Measurements from ENCODE around the gene RIMS4.

RIMS4 gene

GRCh38 chr20:44817143-44817910 lies 7.0 kb upstream of the RIMS4 start:
- no peak overlapping the region for H3K9ac ChIP-seq (ENCODE audit: low read depth, low read length)
- no peaks in the 10 kb centered on the region for H3K36me3 ChIP-seq (ENCODE audit: insufficient read depth, low read length)
- ATAC-seq (ENCODE audit: insufficient read depth, low read depth), result no peak
- H3K9me3 ChIP-seq (ENCODE audit: insufficient read depth, low read length, severe bottlenecking), result no peaks in the 10 kb centered on the region
- H3K4me2 ChIP-seq (ENCODE audit: insufficient read depth, low read length), result no peak overlapping the region
- H2AFZ ChIP-seq (ENCODE audit: low read depth, low read length), result no peak overlapping the region
- TF ChIP-seq, protein P1, sequence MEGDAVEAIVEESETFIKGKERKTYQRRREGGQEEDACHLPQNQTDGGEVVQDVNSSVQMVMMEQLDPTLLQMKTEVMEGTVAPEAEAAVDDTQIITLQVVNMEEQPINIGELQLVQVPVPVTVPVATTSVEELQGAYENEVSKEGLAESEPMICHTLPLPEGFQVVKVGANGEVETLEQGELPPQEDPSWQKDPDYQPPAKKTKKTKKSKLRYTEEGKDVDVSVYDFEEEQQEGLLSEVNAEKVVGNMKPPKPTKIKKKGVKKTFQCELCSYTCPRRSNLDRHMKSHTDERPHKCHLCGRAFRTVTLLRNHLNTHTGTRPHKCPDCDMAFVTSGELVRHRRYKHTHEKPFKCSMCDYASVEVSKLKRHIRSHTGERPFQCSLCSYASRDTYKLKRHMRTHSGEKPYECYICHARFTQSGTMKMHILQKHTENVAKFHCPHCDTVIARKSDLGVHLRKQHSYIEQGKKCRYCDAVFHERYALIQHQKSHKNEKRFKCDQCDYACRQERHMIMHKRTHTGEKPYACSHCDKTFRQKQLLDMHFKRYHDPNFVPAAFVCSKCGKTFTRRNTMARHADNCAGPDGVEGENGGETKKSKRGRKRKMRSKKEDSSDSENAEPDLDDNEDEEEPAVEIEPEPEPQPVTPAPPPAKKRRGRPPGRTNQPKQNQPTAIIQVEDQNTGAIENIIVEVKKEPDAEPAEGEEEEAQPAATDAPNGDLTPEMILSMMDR (IDR thresholded peaks at IDR 0.05; ENCODE audit: borderline replicate concordance, extremely low read depth, low read length, poor library complexity, severe bottlenecking), result no peak
- no peak for TF ChIP-seq EZH2 (IDR thresholded peaks at IDR 0.05; ENCODE audit: borderline replicate concordance, low read depth, low read length, severe bottlenecking)
- no peaks in the 10 kb centered on the region; the same call in 1 of the 2 replicates for H4K20me1 ChIP-seq (ENCODE audit: insufficient read depth, low read length)
- H3K27ac ChIP-seq (ENCODE audit: low read length), result no peak overlapping the region
- peaks cover 35% of the 10 kb centered on the region for H3K27me3 ChIP-seq (ENCODE audit: insufficient read depth, low read length, poor library complexity)
- H3K79me2 ChIP-seq (ENCODE audit: insufficient read depth, low read length), result no peaks in the 10 kb centered on the region
- H3K4me1 ChIP-seq (ENCODE audit: insufficient read depth, low read length), result no peaks in the 10 kb centered on the region
- no peak overlapping the region for H3K4me3 ChIP-seq (ENCODE audit: low read depth in 1 of 2, low read length in 2 of 2)
- no peak for DNase-seq

DNA sequence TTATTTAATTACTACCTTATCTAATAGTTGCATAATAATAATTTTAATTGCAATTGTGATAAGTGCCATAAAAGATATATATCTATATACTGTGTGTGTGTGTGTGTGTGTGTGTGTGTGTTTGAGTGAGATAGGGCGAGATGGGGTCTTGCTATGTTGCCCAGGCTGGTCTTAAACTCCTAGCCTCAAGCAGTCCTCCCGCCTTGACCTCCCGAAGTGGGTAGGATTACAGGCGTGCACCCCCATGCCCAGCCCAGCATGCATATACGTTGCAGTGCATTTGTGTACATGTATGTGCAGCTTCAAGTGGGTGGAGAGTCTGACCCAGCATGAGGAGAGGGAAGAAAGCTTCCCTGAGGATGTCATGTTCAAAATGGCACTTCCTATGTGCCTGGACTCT lies 4.6 kb upstream of the RIMS4 start:
- H3K79me2 ChIP-seq (ENCODE audit: insufficient read depth, low read length), result no peaks in the 10 kb centered on the region
- no peak for DNase-seq
- no peak overlapping the region for H3K9ac ChIP-seq (ENCODE audit: low read depth, low read length)
- TF ChIP-seq, protein P1 (IDR thresholded peaks at IDR 0.05; ENCODE audit: borderline replicate concordance, extremely low read depth, low read length, poor library complexity, severe bottlenecking), result no peak
- no peak for TF ChIP-seq EZH2 (IDR thresholded peaks at IDR 0.05; ENCODE audit: borderline replicate concordance, low read depth, low read length, severe bottlenecking)
- H3K9me3 ChIP-seq (ENCODE audit: insufficient read depth, low read length, severe bottlenecking), result no peaks in the 10 kb centered on the region
- H3K27ac ChIP-seq (ENCODE audit: low read length), result no peak overlapping the region
- H4K20me1 ChIP-seq (ENCODE audit: insufficient read depth, low read length), result no peaks in the 10 kb centered on the region; the same call in 1 of the 2 replicates
- H3K4me2 ChIP-seq (ENCODE audit: insufficient read depth, low read length), result no peak overlapping the region
- no peak for ATAC-seq (ENCODE audit: insufficient read depth, low read depth)
- no peaks in the 10 kb centered on the region for H3K4me1 ChIP-seq (ENCODE audit: insufficient read depth, low read length)
- no peak overlapping the region for H3K4me3 ChIP-seq (ENCODE audit: low read depth in 1 of 2, low read length in 2 of 2)
- H3K27me3 ChIP-seq (ENCODE audit: insufficient read depth, low read length, poor library complexity), result peaks cover 35% of the 10 kb centered on the region
- no peak overlapping the region for H2AFZ ChIP-seq (ENCODE audit: low read depth, low read length)
- no peaks in the 10 kb centered on the region for H3K36me3 ChIP-seq (ENCODE audit: insufficient read depth, low read length)

DNA sequence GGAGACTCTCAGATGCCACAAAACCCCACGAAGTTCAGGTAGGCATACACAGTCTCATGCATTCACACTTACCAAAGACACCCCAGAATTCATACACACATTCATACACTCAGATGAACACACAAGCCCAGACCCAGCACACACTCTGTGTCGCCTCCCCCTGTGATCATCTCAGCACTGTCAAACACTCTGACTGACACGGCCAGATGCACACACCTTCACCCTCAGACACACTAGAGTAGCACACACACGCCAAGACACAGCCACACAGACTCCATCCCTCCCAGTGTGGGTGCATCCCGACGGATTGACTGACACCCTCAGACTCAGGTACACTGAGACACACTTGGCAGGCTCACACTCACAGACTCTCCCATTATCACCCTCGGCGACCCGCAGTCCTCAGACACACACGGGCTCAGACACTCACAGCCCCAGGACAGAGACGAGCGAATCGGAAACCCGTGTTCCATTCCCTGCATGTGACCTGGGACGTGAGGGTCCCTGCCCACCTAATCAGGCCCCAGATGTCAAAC lies 872 bp upstream of the RIMS4 start:
- H3K36me3 ChIP-seq (ENCODE audit: insufficient read depth, low read length), result no peaks in the 10 kb centered on the region
- H3K4me2 ChIP-seq (ENCODE audit: insufficient read depth, low read length), result no peak overlapping the region
- no peak overlapping the region for H3K4me3 ChIP-seq (ENCODE audit: low read depth in 1 of 2, low read length in 2 of 2)
- peaks cover 14% of the 10 kb centered on the region for H3K27me3 ChIP-seq (ENCODE audit: insufficient read depth, low read length, poor library complexity)
- TF ChIP-seq EZH2 (IDR thresholded peaks at IDR 0.05; ENCODE audit: borderline replicate concordance, low read depth, low read length, severe bottlenecking), result no peak
- TF ChIP-seq, protein P1 (IDR thresholded peaks at IDR 0.05; ENCODE audit: borderline replicate concordance, extremely low read depth, low read length, poor library complexity, severe bottlenecking), result no peak
- H3K4me1 ChIP-seq (ENCODE audit: insufficient read depth, low read length), result no peaks in the 10 kb centered on the region
- no peak overlapping the region for H3K9ac ChIP-seq (ENCODE audit: low read depth, low read length)
- ATAC-seq (ENCODE audit: insufficient read depth, low read depth) (no peak), DNase-seq (no peak)
- no peak overlapping the region for H3K27ac ChIP-seq (ENCODE audit: low read length)
- H3K9me3 ChIP-seq (ENCODE audit: insufficient read depth, low read length, severe bottlenecking), result no peaks in the 10 kb centered on the region
- no peaks in the 10 kb centered on the region for H3K79me2 ChIP-seq (ENCODE audit: insufficient read depth, low read length)
- H4K20me1 ChIP-seq (ENCODE audit: insufficient read depth, low read length), result no peaks in the 10 kb centered on the region; the same call in 1 of the 2 replicates
- no peak overlapping the region for H2AFZ ChIP-seq (ENCODE audit: low read depth, low read length)

Data from DND-41 (cell line).